RWPE2 (cell line): ENCODE measurements around the gene LIF.
A peak's percentile ranks its signal among the peaks of the same experiment; 100 is the strongest.

ENCODE experiments used
- ATAC-seq: fragments of 200-7000 bp; cut with Tn5 transposase; 3 replicates; pipeline ENCODE4 v1.9.1; 2021; ENCODE audit warnings: low read depth
- DNase-seq: peaks from one replicate; pipeline ENCODE4 v3.0.0-alpha.2; 2020; ENCODE audit warnings: low spot score
- H3K27ac ChIP-seq: fragments of 450-650 bp; 2 replicates; pipeline ENCODE4 v1.5.1; 2017; ENCODE audit warnings: mild to moderate bottlenecking; ENCODE audit not compliant: poor library complexity, severe bottlenecking
- H3K27me3 ChIP-seq: fragments of 250-450 bp; sonication (Bioruptor Pico); 2 replicates; pipeline ENCODE4 v1.5.1; 2021; ENCODE audit warnings: mild to moderate bottlenecking, moderate library complexity; ENCODE audit not compliant: insufficient read depth, poor library complexity, severe bottlenecking
- H3K36me3 ChIP-seq: fragments of 250-450 bp; sonication (Bioruptor Pico); 2 replicates; pipeline ENCODE4 v1.5.1; 2020; ENCODE audit warnings: low read depth, mild to moderate bottlenecking, moderate library complexity
- H3K4me1 ChIP-seq: fragments of 250-450 bp; sonication (Bioruptor Pico); 2 replicates; pipeline ENCODE4 v1.5.1; 2021; ENCODE audit warnings: mild to moderate bottlenecking, moderate library complexity; ENCODE audit not compliant: insufficient read depth, poor library complexity, severe bottlenecking
- H3K4me3 ChIP-seq: fragments of 250-450 bp; sonication (Bioruptor Pico); 2 replicates; pipeline ENCODE4 v1.5.1; 2021; ENCODE audit warnings: mild to moderate bottlenecking, moderate library complexity; ENCODE audit not compliant: severe bottlenecking
- H3K9me3 ChIP-seq: fragments of 250-450 bp; sonication (Bioruptor Pico); 2 replicates; pipeline ENCODE4 v1.5.1; 2021; ENCODE audit warnings: mild to moderate bottlenecking, moderate library complexity; ENCODE audit not compliant: severe bottlenecking
- CTCF ChIP-seq: fragments of 450-650 bp; IDR thresholded peaks from one replicate; pipeline ENCODE4 v1.5.1; 2017; ENCODE audit warnings: mild to moderate bottlenecking, moderate library complexity; ENCODE audit not compliant: poor library complexity, severe bottlenecking

LIF gene

GRCh38 chr22:30260276-30260675 lies 13.7 kb upstream of the LIF start:
- H3K27me3 ChIP-seq: no peaks in the 10 kb centered on the region
- no peak for TF ChIP-seq CTCF
- no peaks in the 10 kb centered on the region for H3K9me3 ChIP-seq
- H3K27ac ChIP-seq: no peak overlapping the region
- no peak for ATAC-seq
- H3K4me3 ChIP-seq: no peak overlapping the region
- DNase-seq: no peak
- no peaks in the 10 kb centered on the region for H3K36me3 ChIP-seq
- peaks cover 3% of the 10 kb centered on the region for H3K4me1 ChIP-seq

GRCh38 chr22:30254314-30254713 lies 7.8 kb upstream of the LIF start:
- ATAC-seq (no peak), DNase-seq (no peak)
- no peak overlapping the region for H3K27ac ChIP-seq
- no peaks in the 10 kb centered on the region for H3K36me3 ChIP-seq
- no peaks in the 10 kb centered on the region for H3K27me3 ChIP-seq
- H3K9me3 ChIP-seq: no peaks in the 10 kb centered on the region
- TF ChIP-seq CTCF: no peak
- no peak overlapping the region for H3K4me3 ChIP-seq
- peaks cover 14% of the 10 kb centered on the region for H3K4me1 ChIP-seq

GRCh38 chr22:30253205-30253852 lies 6.8 kb upstream of the LIF start:
- Histone ChIP-seq H3K4me1 (peaks cover 14% of the 10 kb centered on the region), H3K4me3 (no peak overlapping the region), H3K9me3 (no peaks in the 10 kb centered on the region), H3K27ac (no peak overlapping the region), H3K27me3 (no peaks in the 10 kb centered on the region), H3K36me3 (no peaks in the 10 kb centered on the region)
- ATAC-seq: no peak
- TF ChIP-seq CTCF: no peak
- no peak for DNase-seq

GRCh38 chr22:30252411-30253204 lies 6.0 kb upstream of the LIF start:
- Histone ChIP-seq H3K27ac (peak overlapping the region; percentile 46), H3K4me3 (no peak overlapping the region), H3K27me3 (no peaks in the 10 kb centered on the region)

More at GRCh38 chr22:30252411-30253204, 6.0 kb upstream of the LIF start:
- TF ChIP-seq CTCF: no peak
- H3K4me1 ChIP-seq: peaks cover 14% of the 10 kb centered on the region
- no peaks in the 10 kb centered on the region for H3K9me3 ChIP-seq
- ATAC-seq (no peak), DNase-seq (no peak)
- no peaks in the 10 kb centered on the region for H3K36me3 ChIP-seq
